ENCODE data around the gene PARD3B. TPM values are rescaled to one million over a fixed set of nuclear protein-coding genes. Genes with fewer than 3 reads are reported as not detected.

PARD3B gene
- total RNA-seq, 1 experiment from 2014 or later: 3.9 TPM

DNA sequence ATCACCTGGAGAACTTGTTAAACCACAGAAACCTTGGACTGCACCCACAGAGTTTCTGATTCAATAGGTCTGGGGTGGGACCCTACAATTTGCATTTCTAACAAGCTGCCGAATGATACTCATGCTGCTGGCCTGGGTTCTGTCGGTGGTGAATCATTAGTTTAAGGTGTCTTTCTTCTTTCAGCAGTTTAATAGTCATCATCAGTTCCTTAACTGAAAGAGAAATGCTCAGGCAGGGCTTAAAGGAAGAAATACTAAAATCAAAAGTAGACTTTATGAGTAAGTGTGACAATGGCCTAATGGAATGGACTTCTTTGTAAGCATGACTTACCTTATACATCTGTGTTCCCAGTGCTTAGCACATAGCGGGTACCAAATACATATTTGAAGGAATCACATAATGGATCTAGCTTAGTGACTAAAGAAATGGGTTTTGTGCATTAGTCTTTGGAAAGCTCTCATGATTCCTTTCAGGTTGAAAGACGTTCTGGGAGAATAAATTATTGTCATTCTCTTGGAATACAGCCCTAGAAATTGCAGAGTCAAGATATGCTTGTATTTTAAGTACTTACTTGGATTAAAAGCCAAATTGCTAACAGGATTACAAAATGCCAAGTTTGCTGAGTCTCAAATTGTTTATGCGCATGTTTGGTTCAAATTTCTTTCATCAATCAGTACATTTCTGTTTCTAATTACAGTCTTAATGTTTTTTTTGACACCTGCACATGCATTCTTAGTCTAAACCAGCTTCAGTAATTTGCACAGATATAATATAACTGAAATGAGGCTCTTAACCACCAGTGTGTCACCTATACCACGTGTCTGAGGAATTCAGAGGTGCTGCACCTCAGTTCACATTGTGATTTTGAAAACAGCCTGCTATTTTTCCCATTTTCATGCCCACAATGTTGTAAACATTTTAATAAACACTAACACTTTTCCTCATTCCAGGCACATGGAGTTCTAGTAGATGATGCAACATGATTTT is 916.7 kb downstream of the PARD3B start:
- intact Hi-C loops (cut with micrococcal nuclease): no loop called here
- Histone ChIP-seq H3K4me3 (ENCODE audit: low read length) (no peak overlapping the region), H3K27ac (ENCODE audit: low read length) (no peak overlapping the region), H3K9ac (ENCODE audit: low read length) (no peak overlapping the region), H3K9me2 (replicated peaks; ENCODE audit: low read length) (no peaks in the 10 kb centered on the region), H2AFZ (ENCODE audit: low read length) (no peak overlapping the region), H3K9me3 (ENCODE audit: low read length) (no peaks in the 10 kb centered on the region), H3K4me1 (ENCODE audit: insufficient read depth, low read length) (no peaks in the 10 kb centered on the region), H3F3A (ENCODE audit: low read length, unreplicated experiment) (no peaks in the 10 kb centered on the region), H4K20me1 (ENCODE audit: low read length) (no peaks in the 10 kb centered on the region), H3K36me3 (ENCODE audit: low read depth, low read length) (no peaks in the 10 kb centered on the region), H3K79me2 (ENCODE audit: low read length) (no peaks in the 10 kb centered on the region), H3K4me2 (ENCODE audit: low read length) (no peak overlapping the region), H3K27me3 (ENCODE audit: low read length) (no peaks in the 10 kb centered on the region)
- no peak for DNase-seq
- no TSS peak for BruUV-seq (replicated peaks)
- ATAC-seq: no peak
- CTCF ChIA-PET: no interaction called here
- TF ChIP-seq EZH2phosphoT487 (IDR thresholded peaks at IDR 0.05; ENCODE audit: borderline replicate concordance, low read length) (no peak), EZH2 (IDR thresholded peaks at IDR 0.05; ENCODE audit: low read length, unreplicated experiment) (no peak)
- TF ChIP-seq, protein P1, sequence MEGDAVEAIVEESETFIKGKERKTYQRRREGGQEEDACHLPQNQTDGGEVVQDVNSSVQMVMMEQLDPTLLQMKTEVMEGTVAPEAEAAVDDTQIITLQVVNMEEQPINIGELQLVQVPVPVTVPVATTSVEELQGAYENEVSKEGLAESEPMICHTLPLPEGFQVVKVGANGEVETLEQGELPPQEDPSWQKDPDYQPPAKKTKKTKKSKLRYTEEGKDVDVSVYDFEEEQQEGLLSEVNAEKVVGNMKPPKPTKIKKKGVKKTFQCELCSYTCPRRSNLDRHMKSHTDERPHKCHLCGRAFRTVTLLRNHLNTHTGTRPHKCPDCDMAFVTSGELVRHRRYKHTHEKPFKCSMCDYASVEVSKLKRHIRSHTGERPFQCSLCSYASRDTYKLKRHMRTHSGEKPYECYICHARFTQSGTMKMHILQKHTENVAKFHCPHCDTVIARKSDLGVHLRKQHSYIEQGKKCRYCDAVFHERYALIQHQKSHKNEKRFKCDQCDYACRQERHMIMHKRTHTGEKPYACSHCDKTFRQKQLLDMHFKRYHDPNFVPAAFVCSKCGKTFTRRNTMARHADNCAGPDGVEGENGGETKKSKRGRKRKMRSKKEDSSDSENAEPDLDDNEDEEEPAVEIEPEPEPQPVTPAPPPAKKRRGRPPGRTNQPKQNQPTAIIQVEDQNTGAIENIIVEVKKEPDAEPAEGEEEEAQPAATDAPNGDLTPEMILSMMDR (conservative IDR thresholded peaks at IDR 0.05; ENCODE audit: low read depth, low read length): no peak
- POLR2A ChIA-PET (ENCODE audit: unreplicated experiment): no interaction called here

DNA sequence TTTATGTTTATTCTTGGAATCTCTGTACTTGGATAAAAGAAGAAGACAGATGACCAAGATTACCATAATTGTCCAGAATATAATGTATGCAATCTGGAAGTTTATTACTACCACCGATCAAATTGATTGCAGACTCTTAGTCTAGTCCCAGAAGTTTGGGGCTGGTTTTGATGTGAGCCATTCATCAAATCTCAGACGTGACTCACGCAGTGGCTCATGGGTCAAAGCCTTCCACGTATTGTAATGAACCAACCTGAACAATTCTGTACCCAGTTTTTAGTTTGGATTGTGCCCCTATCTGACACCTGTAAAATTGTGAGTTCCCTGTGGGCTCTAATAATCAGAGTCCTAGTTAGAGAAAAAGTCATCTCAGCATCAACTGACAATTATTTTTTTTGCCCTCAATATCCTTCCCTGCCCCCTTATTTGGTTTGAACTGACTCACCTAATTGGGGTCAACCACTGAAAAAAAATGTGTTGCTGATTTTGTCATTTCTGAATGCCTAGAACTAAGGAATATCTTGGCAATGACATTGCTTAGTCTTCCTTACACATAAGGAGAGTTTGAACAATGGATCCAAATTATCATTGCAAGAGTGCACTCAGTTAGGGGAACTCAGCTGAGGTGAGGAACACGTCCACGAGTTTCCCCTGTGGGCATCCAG is 917.5 kb downstream of the PARD3B start:
- Histone ChIP-seq H3K4me3 (ENCODE audit: low read length) (no peak overlapping the region), H3K79me2 (ENCODE audit: low read length) (no peaks in the 10 kb centered on the region), H3K27ac (ENCODE audit: low read length) (no peak overlapping the region), H3K4me1 (ENCODE audit: insufficient read depth, low read length) (no peaks in the 10 kb centered on the region), H3K27me3 (ENCODE audit: low read length) (no peaks in the 10 kb centered on the region), H3K36me3 (ENCODE audit: low read depth, low read length) (no peaks in the 10 kb centered on the region), H3K9me3 (ENCODE audit: low read length) (no peaks in the 10 kb centered on the region), H3K9me2 (replicated peaks; ENCODE audit: low read length) (no peaks in the 10 kb centered on the region), H3K9ac (ENCODE audit: low read length) (no peak overlapping the region), H4K20me1 (ENCODE audit: low read length) (no peaks in the 10 kb centered on the region), H2AFZ (ENCODE audit: low read length) (no peak overlapping the region), H3F3A (ENCODE audit: low read length, unreplicated experiment) (no peaks in the 10 kb centered on the region), H3K4me2 (ENCODE audit: low read length) (no peak overlapping the region)
- intact Hi-C loops (cut with micrococcal nuclease): no loop called here
- ChIA-PET POLR2A (ENCODE audit: unreplicated experiment) (no interaction called here), CTCF (no interaction called here)
- DNase-seq (peak; percentile 7), ATAC-seq (no peak)
- no TSS peak for BruUV-seq (replicated peaks)
- TF ChIP-seq, protein P1 (conservative IDR thresholded peaks at IDR 0.05; ENCODE audit: low read depth, low read length): no peak

Data from PC-3 (cell line).